Nephron (organoid): Measurements from ENCODE around the gene SORCS2.

Experiments used
- H3K27ac Mint-ChIP-seq, 3 experiments: 2 replicates each; pipeline ENCODE4 v1.8.0; 2020; ENCODE audit warnings: mixed read lengths in 3 of 3, mild to moderate bottlenecking in 2 of 3, moderate library complexity in 1 of 3
- H3K27me3 Mint-ChIP-seq: 2 replicates; pipeline ENCODE4 v1.8.0; 2021; ENCODE audit warnings: low read depth, mild to moderate bottlenecking, moderate library complexity, mixed read lengths
- H3K36me3 Mint-ChIP-seq: 2 replicates; pipeline ENCODE4 v1.8.0; 2020; ENCODE audit warnings: low read depth, mixed read lengths
- H3K4me1 Mint-ChIP-seq: 2 replicates; pipeline ENCODE4 v1.8.0; 2020; ENCODE audit warnings: mixed read lengths
- H3K4me3 Mint-ChIP-seq, 3 experiments: 2 replicates each; pipeline ENCODE4 v1.8.0; 2020; ENCODE audit warnings: mild to moderate bottlenecking in 3 of 3, mixed read lengths in 3 of 3, moderate library complexity in 2 of 3
- H3K9me3 Mint-ChIP-seq: 2 replicates; pipeline ENCODE4 v1.8.0; 2020; ENCODE audit warnings: mixed read lengths
- CTCF ChIP-seq, 3 experiments: fragments of 200-600 bp; sonication (generic); IDR thresholded peaks; one replicate each; pipeline ENCODE4 v1.5.0; 2021; ENCODE audit warnings: antibody characterized with exemption in 3 of 3; ENCODE audit not compliant: unreplicated experiment in 3 of 3

The SORCS2 gene

DNA sequence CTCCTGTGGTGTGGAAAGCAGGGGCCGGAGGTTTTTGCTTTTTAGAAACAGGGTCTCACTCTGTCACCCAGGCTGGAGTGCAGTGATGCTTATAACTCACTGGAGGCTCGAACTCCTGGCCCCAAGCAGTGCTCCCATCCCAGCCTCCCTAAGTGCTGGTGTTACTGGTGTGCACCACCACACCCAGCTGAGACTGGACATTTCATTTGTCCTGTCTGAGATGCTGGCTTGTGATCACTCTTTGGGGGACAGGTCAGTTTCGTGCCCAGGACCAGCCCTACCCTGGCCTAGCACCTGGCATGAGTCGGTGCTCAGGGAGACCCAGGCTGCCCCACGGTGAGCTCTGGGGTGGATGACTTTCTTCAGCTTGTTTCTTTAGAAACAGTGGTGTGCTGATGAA lies 231.1 kb downstream of the SORCS2 start:
- Mint-ChIP-seq H3K4me3 (no peak overlapping the region), H3K27ac (no peak overlapping the region), H3K9me3 (no peaks in the 10 kb centered on the region), H3K36me3 (no peaks in the 10 kb centered on the region), H3K4me1 (peaks cover 15% of the 10 kb centered on the region), H3K27me3 (peaks cover 12% of the 10 kb centered on the region)
- no peak for TF ChIP-seq CTCF (IDR thresholded peaks at IDR 0.05; ENCODE audit: unreplicated experiment in 3 of 3)

DNA sequence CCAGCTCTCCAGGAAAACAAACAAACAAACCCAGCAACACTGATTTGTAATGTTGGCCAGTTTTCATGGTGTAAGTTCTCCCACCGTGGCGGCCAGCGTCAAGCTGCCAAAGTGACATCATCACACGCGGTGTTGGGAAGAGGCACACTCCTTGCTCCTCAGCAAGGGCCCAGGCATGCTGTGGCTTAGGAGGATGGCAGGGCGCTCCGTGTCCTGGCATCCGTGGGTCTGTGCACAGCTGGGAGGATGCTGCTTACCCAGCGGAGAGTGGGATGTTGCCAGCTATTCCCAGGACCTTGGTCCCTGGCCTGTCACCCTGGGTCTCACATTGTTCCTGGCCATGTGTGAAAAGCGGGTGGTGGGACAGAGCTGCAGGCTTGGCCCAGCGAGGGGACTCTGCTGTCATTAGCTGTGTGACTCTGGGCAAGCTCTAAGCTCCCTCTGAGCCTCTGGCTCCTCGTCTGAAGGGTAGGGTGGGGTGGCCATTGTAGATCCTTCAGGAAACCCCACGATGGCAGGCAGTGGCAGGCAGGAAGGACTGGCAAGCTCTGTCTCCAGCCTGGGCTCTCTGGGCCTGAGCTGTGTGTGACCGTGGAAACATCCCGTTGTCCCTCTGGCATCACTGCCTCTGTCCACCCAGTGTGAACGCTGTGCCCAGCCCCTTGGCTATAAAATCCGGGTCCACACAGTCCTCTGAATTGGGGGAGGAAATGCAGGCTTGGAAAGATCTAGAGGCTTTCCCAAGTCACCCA lies 231.6 kb downstream of the SORCS2 start:
- Mint-ChIP-seq H3K4me1 (peaks cover 16% of the 10 kb centered on the region), H3K27me3 (peaks cover 12% of the 10 kb centered on the region)

DNA sequence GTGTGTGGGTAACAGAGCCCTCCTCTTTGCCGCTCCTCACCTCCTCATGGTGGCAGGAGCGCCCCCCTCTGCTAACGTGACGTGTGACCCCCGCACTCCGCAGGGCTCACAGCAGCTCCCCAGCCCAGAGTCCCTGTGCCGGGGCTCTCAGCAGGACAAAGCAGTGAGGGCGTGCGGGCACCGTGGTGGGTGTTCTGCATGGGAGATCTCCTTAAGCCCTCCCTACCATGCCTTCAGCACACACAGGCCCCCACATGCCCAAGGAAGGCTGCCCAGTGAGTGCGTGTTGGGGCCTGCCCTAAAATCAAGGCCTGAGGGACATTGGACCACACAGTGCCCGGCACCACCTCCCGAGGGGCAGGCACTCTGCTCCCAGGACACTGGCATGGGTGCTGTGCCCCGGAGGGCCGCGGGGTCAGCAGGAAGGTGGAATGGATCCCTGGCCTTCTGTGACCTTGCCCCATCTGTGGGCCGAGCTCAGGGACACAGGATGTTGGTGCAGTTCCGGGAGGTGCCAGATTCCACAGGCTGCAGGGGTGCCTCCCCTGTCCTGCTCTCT lies 232.3 kb downstream of the SORCS2 start:
- no peaks in the 10 kb centered on the region for H3K9me3 Mint-ChIP-seq
- no peak overlapping the region for H3K4me3 Mint-ChIP-seq
- no peaks in the 10 kb centered on the region for H3K36me3 Mint-ChIP-seq
- peaks cover 12% of the 10 kb centered on the region for H3K27me3 Mint-ChIP-seq
- no peak for TF ChIP-seq CTCF (IDR thresholded peaks at IDR 0.05; ENCODE audit: unreplicated experiment in 3 of 3)
- H3K4me1 Mint-ChIP-seq = peaks cover 20% of the 10 kb centered on the region
- no peak overlapping the region for H3K27ac Mint-ChIP-seq

More for the DNA sequence above, 231.6 kb downstream of the SORCS2 start:
- no peak for TF ChIP-seq CTCF (IDR thresholded peaks at IDR 0.05; ENCODE audit: unreplicated experiment in 3 of 3)
- Mint-ChIP-seq H3K27ac (no peak overlapping the region), H3K36me3 (no peaks in the 10 kb centered on the region), H3K9me3 (no peaks in the 10 kb centered on the region), H3K4me3 (no peak overlapping the region)

GRCh38 chr4:7425124-7425523 lies 232.8 kb downstream of the SORCS2 start:
- TF ChIP-seq CTCF (IDR thresholded peaks at IDR 0.05; ENCODE audit: unreplicated experiment in 3 of 3) = no peak
- Mint-ChIP-seq H3K36me3 (no peaks in the 10 kb centered on the region), H3K9me3 (no peaks in the 10 kb centered on the region), H3K4me1 (peaks cover 20% of the 10 kb centered on the region), H3K4me3 (no peak overlapping the region), H3K27ac (no peak overlapping the region), H3K27me3 (peaks cover 12% of the 10 kb centered on the region)

DNA sequence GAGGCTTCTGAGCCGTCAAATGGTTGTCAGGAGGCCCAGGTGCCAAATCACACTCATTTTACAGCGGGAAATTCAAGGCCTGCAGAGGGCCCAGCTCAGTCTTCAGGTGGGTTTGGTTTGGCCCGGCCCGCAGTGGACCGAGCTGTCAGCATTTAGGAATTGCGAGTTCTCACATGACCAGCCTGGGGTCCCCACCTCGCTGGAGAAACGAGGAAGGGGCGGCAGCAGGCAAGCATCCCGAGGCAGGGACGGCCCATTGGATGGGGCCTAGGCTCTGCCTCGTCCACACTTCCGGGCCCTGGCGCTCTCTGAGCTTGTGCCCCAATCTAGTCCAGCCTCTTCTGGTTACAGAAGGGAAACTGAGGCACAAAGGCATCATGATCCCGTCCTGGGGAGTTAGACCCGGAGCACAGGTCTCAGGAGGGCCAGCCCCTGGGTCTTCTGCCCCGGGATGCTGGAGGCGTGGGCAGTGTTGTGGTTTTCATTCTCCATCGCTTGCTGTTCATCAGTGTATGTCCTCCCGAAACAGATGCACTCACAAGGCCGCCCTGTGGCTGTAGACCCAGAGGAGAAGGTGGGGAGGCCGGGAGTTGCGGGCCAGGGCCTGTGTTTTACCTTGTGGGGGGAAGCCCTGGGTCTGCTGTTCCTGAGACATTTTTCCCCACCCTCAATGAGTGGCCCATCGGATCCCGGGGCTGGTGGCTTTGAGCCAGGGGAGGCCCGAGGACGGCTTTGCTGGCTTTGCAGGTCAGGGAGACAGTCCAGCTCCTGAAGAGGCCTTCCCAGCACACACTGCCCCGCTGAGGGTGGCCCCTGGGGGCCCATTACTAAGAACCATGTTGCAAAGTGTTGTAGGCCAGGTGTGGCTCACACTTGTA lies 233.5 kb downstream of the SORCS2 start:
- H3K36me3 Mint-ChIP-seq = no peaks in the 10 kb centered on the region
- H3K27ac Mint-ChIP-seq = no peak overlapping the region
- H3K4me1 Mint-ChIP-seq = peaks cover 20% of the 10 kb centered on the region

More for the DNA sequence above, 233.5 kb downstream of the SORCS2 start:
- no peaks in the 10 kb centered on the region for H3K9me3 Mint-ChIP-seq
- TF ChIP-seq CTCF (IDR thresholded peaks at IDR 0.05; ENCODE audit: unreplicated experiment in 3 of 3) = no peak
- H3K27me3 Mint-ChIP-seq = peaks cover 12% of the 10 kb centered on the region
- no peak overlapping the region for H3K4me3 Mint-ChIP-seq
